HepG2 (cell line): ENCODE results near the gene NSD1.

Source experiments
- SAFB2 ChIP-seq: sonication (generic); formaldehyde crosslinking; IDR thresholded peaks from 2 replicates; pipeline ENCODE4 v1.5.1; 2020; ENCODE audit warnings: missing genetic modification reagents, low read depth, mild to moderate bottlenecking, borderline replicate concordance
- TF ChIP-seq, protein P1 (sequence below): sonication (generic); formaldehyde crosslinking; IDR thresholded peaks from 2 replicates; pipeline ENCODE4 v1.5.0; 2020; ENCODE audit warnings: missing genetic modification reagents, mild to moderate bottlenecking, borderline replicate concordance

DNA sequence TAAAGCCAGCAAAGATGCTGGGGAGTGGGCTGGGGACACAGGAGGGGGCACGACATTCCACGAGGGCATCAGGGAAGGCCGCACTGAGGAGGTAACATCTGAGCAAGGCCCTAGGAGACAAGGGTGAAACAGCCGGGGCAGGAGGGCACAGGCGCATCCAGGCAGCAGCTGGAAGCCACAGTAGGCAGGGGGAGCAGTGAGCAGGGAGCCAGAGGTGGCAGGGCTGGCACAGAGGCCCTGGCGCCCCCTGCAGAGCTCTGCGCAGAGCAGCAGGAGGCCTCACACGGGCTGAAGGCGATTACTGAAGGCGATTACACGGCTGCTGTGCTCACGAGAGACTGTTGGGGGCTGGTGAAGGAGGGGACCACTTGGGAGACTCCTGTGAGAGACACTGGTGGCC, 202.5 kb downstream of the NSD1 start:
- TF ChIP-seq, protein P1, sequence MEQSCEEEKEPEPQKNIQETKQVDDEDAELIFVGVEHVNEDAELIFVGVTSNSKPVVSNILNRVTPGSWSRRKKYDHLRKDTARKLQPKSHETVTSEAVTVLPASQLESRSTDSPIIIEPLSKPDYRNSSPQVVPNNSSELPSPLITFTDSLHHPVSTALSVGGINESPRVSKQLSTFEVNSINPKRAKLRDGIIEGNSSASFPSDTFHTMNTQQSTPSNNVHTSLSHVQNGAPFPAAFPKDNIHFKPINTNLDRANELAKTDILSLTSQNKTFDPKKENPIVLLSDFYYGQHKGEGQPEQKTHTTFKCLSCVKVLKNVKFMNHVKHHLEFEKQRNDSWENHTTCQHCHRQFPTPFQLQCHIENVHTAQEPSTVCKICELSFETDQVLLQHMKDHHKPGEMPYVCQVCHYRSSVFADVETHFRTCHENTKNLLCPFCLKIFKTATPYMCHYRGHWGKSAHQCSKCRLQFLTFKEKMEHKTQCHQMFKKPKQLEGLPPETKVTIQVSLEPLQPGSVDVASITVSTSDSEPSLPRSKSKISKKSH = no peak
- TF ChIP-seq SAFB2 = no peak
